Activated CD4-positive, alpha-beta T cell treated with anti-CD3 and anti-CD28 coated beads for 1 hour (primary cell): ENCODE measurements around the gene SEL1L3.
"Not testable (repeated sequence)": the region's sequence is repeated elsewhere in the genome, so short reads cannot be mapped to it uniquely, and the experiment has no call there.

ENCODE experiments used
- DNase-seq: peaks from one replicate; pipeline ENCODE4 v3.0.0-alpha.2; 2020

Gene SEL1L3

GRCh38 chr4:25862411-25863346 lies at the start of gene SEL1L3:
SEL1L3 (minus strand) TSS chr4:25862988; CDS start chr4:25862836, 152 bp downstream.
- DNase-seq, result peak; percentile 28

GRCh38 chr4:25911356-25911755 lies 48.6 kb upstream of the SEL1L3 start:
- DNase-seq, result no peak

GRCh38 chr4:25908491-25908901 lies 45.7 kb upstream of the SEL1L3 start:
- no peak for DNase-seq

DNA sequence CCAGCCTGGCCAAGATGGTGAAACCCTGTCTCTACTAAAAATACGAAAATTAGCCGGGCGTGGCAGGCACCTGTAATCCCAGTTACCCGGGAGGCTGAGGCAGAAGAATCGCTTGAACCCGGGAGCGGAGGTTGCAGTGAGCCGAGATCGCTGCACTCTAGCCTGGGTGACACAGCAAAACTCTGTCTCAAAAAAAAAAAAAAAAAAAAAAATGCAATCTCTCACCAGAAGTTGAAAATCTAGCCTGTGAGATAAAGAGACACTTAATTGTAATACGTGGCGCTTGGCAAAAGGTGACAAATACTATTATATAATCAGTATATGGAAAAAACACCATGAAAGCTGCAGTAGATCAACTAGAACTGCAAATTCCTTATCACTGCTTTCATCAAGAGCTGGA lies 43.3 kb upstream of the SEL1L3 start:
- DNase-seq, result not testable (repeated sequence)

- no peak for DNase-seq
Measured at GRCh38 chr4:25905371-25905770, 42.6 kb upstream of the SEL1L3 start.

GRCh38 chr4:25904748-25905082 lies 41.9 kb upstream of the SEL1L3 start:
- DNase-seq, result no peak

- DNase-seq, result no peak
Measured at GRCh38 chr4:25903900-25904747, 41.3 kb upstream of the SEL1L3 start.

DNA sequence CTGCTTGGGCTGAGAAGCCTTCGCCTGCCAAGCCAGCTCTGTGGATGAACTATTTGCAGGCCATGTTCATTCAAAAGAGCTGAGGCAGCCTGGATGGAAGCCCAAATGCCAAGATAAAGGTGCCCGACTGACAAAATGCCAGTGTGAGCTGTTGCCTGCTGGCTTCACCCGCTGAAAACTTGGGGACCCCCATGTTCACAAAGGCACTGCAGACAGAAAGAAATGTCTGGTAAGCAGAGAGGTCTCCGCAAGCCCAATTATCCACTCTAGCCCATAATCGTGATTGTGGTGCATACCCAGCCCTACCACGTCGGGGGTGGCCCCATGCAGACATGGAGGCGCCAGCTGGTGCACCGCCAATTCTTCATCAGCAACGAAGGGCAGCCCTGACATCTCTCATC lies 38.2 kb upstream of the SEL1L3 start:
- DNase-seq, result no peak

DNA sequence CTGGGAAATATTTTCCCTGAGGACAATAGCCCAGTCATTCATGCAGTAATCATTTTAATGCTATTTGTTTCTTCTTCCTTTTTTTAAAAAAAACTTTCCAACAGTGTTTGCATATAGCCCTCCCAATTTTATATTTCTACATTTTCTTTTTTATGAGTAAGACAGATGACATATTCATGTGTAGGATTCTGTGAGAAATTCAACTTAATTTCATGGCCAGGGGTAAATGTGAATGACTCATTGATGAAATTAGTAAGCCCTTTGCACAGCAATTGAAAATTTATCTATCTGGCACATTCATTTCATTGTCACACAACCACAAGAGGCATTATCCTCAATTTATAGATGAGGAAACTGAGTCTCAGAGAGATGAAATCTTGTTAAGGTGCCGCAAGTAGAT lies 37.5 kb upstream of the SEL1L3 start:
- DNase-seq, result no peak

DNA sequence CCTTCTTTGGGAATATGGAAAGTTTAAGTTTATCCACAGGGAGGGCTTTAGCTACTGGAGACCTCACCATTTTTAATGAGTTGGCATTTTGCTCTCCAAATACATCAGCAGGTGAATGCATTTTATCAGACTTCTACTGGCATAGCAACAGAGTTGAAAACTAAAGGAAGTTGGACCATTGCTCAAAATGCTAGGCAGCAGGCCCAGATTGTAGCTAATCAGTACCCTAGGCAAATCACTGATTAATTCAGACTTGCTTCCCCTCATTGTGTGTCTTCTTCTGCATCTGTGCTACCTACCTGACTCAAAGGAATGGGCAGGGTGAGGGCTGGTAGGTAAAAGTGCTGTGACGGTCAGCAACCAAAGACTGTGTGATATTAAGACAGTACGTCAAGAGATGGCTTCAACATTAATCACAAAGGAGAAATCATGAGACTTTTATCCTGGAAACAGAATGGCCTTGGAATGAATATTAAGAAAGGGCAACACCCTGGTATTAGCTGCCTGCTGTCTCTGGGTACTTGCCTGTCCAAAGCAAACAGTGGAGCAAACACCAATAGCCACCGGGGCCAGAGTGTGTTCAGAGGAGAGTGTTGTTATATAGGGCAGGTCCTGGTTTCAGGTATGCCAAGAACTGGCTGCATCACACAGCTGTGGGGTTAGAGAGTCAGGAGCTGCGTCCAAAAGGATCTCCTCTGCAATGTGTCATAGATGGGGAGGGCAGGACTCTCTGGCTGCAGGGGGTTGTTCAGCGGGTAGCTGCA lies 34.2 kb upstream of the SEL1L3 start:
- DNase-seq, result no peak

GRCh38 chr4:25892796-25893195 lies 30.0 kb upstream of the SEL1L3 start:
- DNase-seq, result no peak

- no peak for DNase-seq
Measured at GRCh38 chr4:25890571-25891485, 28.0 kb upstream of the SEL1L3 start.

- no peak for DNase-seq
Measured at GRCh38 chr4:25889589-25890503, 27.1 kb upstream of the SEL1L3 start.

GRCh38 chr4:25888781-25889180 lies 26.0 kb upstream of the SEL1L3 start:
- no peak for DNase-seq

DNA sequence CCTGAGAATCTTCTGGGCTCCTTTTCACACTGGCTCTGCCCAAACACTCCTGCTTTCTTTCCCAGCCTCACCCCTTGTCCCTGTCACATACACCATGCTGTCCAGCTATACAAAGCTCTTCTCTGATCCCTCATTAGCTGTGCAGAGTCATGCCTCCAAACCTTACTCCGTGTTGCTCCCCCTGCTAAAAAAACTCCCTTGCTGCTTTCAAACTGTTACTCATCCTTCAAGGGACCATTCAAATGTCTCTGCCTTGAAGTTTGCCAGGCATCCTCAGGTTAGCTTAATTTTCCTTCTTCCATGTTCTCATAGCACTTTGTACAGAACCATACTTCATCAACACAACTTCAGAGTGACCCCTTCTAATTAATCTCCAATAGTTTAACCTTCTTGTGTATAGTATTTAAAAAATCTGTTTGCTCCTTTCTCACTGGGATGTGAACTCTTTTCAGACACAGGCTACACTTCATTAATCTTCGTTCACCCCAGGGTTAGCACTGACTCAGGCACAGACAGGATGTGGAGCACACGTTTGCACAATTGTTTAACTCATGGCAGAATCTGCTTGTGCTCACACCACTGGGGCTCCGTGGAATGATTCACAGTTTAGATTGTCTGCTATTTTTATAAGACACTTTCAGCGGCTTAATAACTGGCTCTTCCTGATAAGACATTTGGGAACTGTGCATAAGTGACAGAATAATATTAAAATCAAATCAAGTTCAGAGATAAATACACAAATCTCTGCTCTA lies 21.4 kb upstream of the SEL1L3 start:
- no peak for DNase-seq

DNA sequence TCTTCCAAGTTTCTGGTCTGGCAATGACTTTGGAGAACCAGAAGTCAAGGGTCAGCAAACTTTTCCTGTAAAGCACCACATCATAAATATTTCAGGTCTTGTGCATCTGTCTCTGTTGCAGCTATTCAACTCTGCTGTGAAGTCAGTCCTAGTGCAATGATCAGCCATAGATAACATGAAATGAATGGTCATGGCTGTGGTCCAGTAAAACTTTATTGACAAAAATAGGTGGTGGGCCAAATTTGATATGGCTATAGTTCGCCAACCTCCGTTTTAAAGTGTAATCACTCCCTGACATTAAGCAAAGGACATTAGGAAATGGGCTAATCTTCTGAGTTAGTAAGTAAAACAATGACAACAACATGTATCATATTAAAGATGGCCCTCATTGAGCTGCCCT lies 20.8 kb upstream of the SEL1L3 start:
- no peak for DNase-seq

- DNase-seq, result no peak
Measured at GRCh38 chr4:25882226-25882625, 19.4 kb upstream of the SEL1L3 start.

GRCh38 chr4:25881193-25881592 lies 18.4 kb upstream of the SEL1L3 start:
- no peak for DNase-seq

DNA sequence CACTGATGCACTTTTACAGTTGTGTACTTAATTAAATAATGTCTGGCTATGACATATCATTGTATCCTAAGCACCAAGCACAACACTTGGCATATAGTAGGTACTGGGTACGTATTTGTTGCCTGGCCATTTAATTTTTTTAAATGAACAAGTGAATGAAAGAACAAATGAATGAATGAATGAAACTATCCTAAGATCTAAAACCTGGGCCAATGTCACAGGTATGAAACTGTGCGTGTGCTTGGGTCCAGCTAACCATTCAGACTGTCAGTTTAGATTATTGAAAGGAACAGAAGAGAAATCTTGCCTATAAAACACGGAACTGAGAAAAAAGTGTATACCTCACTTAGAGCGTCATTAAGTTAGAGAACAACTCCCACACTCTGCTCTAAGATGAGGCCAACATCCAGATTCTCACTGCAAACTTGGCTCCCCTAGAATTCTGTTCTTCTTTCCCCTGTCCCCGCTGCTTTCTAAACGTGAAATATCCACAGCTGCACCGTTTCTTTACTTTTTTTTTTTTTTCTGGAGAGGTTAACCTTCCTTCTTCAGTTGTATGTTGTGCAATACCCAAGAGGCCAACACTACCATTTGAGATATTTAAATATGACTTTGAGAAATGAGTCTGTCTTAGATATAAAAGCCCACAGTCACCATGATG lies 17.3 kb upstream of the SEL1L3 start:
- DNase-seq, result no peak

GRCh38 chr4:25879587-25879986 lies 16.8 kb upstream of the SEL1L3 start:
- DNase-seq, result no peak
